Gastrocnemius medialis (tissue), 4 donors: ENCODE data around the gene NR2C2.

Experiments used
- POLR2A ChIP-seq, 2 donors: fragments of 450-650 bp; IDR thresholded peaks; one replicate each; pipeline ENCODE4 v1.6.1; 2017; ENCODE audit warnings: antibody characterized with exemption in 2 of 2, mild to moderate bottlenecking in 2 of 2, moderate library complexity in 2 of 2
- TF ChIP-seq, protein P1 (sequence below), 5 experiments: fragments of 450-650 bp in 3 of 5; fragments of 200-600 bp in 2 of 5; sonication (generic) in 2 of 5; IDR thresholded peaks in 4 of 5; conservative IDR thresholded peaks in 1 of 5; 1 replicate in 4 of 5; 2 replicates in 1 of 5; pipeline ENCODE4 v1.5.1; 2016 to 2019; ENCODE audit warnings: antibody characterized with exemption in 5 of 5, mild to moderate bottlenecking in 3 of 5, moderate library complexity in 3 of 5

DNA sequence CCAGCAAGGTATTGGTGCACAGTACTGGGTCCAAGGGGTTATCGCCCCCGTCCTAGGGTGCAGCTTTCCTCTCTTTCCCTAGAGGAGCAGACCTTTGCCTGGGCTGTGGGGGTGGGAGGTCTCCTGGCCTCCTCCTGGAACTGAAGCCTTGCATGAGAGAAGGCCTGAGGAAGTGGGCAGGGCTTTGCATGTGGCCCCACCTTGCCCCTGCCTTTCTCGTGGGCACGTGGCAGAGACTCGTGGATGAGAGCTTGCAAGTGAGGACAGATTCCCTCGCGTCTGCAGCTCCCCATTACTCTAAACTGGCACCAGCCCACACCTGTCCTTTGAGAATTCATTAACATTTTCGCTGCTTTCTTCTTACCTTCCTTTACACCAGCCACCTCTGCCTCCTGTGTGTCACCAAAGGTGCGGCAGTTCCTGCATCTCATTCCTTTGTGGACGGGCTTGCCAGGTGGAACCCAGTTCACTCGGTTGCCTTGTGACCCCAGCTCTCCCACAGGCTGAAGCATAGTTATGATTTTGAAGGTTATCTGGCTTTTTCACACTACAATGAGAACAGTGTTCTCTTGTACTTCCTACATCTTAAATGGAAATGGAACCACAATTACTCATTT lies 40.9 kb upstream of the NR2C2 start:
- no peak for TF ChIP-seq POLR2A (IDR thresholded peaks at IDR 0.05)
- TF ChIP-seq, protein P1, sequence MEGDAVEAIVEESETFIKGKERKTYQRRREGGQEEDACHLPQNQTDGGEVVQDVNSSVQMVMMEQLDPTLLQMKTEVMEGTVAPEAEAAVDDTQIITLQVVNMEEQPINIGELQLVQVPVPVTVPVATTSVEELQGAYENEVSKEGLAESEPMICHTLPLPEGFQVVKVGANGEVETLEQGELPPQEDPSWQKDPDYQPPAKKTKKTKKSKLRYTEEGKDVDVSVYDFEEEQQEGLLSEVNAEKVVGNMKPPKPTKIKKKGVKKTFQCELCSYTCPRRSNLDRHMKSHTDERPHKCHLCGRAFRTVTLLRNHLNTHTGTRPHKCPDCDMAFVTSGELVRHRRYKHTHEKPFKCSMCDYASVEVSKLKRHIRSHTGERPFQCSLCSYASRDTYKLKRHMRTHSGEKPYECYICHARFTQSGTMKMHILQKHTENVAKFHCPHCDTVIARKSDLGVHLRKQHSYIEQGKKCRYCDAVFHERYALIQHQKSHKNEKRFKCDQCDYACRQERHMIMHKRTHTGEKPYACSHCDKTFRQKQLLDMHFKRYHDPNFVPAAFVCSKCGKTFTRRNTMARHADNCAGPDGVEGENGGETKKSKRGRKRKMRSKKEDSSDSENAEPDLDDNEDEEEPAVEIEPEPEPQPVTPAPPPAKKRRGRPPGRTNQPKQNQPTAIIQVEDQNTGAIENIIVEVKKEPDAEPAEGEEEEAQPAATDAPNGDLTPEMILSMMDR (IDR thresholded peaks at IDR 0.05 in 4 of 5, conservative IDR thresholded peaks at IDR 0.05 in 1 of 5): no peak
